SIG-M5 treated with dmso at 0.1 percent for 504 hours (cell line): ENCODE data around the gene RASL10B.

Source experiments
- DNase-seq: peaks from one replicate; lab custom pipeline; 2025; ENCODE audit not compliant: unreplicated experiment; lab: John Stamatoyannopoulos, UW

RASL10B gene

DNA sequence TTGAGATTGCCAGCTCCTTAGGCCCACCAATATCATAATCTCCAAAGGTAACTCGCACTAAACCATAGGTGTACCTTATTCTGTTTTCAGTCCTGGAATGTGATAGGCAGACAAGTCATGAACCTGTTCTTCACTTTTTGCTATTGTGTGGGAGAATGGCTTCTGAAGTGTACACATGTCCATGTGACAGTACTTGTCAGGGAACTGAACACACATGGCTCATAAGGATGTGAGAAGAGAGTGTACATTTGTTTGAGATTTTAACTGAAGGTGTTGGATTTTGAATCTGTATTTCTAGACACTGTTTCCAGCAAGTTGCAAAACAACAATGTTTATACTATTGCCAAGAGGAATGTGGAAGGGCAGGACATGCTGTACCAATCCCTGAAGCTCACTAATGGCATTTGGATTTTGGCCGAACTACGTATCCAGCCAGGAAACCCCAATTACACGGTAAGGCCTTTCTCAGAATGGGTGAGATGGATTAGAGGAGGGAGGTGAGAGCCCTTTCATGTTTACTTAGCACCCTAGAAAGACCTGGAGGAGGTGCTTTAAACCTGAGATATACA lies 14.5 kb upstream of the RASL10B start:
- DNase-seq: no peak

DNA sequence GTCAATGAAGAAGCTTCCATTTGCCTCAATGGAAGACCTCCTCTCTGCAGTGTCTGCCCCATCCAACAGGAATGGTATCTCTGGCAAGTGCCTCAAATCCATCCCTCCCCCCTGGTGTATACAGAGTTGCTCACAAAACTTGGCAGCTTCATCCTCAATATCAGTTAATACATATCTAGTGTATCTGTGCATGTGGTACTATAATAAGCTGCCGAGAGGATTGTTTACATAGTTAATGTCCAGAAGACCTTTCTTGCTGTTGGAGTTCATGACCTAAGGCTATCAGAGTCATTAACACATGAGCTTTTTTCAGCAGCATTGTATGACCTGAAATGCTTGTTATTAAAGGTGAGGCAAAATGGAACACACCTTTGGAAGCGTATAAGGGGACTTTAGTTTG lies 14.0 kb upstream of the RASL10B start:
- DNase-seq: no peak

DNA sequence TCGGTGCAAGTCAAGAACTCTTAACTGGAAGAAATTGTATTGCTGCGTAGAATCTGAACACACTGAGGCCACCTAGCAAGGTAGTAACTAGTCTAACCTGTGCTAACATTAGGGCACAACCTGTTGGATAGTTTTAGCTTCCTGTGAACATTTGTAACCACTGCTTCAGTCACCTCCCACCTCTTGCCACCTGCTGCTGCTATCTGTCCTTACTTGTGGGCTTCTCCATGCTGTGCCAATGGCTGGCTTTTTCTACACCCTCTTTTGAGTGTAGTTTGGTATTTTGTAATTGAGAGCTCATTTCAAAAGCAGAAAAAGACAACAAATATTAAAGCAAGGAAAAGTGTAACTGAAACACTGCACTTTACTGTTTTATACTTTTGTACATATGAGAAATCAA lies 7.7 kb upstream of the RASL10B start:
- no peak for DNase-seq

DNA sequence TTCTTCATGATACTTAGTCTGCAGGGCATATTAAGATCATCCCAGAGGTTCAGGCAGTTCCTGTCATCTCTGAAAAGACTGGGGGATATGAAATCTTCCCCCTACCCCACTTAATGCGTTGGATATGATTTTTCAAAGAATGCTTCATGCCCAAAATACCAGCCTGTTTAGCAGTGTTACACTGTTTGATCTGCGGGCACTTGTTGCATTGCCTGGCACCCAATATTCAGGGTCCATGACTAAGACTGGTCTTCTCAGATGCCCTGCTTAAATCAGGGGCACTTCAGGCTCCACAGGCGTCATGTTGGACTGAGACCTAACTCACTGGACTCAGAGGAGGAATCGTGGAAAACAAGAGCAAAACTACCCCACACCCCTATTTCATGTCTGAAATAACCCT lies 6.4 kb upstream of the RASL10B start:
- no peak for DNase-seq

DNA sequence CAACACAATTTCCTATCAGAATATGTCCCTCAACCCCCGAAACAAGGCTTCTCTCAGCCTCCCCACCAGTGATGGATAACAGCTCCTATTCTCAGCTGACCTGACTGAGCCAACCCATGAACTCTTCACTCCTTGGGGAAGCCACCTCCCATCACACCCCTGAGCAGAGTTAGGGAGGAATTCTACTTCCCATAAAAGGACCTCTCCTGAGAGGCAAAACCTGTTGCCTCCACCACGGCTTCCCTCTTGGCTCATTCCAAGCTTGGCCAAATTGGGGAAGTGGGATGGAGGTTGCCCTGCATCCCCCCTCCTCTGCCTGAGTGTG lies 5.7 kb upstream of the RASL10B start:
- DNase-seq: no peak

DNA sequence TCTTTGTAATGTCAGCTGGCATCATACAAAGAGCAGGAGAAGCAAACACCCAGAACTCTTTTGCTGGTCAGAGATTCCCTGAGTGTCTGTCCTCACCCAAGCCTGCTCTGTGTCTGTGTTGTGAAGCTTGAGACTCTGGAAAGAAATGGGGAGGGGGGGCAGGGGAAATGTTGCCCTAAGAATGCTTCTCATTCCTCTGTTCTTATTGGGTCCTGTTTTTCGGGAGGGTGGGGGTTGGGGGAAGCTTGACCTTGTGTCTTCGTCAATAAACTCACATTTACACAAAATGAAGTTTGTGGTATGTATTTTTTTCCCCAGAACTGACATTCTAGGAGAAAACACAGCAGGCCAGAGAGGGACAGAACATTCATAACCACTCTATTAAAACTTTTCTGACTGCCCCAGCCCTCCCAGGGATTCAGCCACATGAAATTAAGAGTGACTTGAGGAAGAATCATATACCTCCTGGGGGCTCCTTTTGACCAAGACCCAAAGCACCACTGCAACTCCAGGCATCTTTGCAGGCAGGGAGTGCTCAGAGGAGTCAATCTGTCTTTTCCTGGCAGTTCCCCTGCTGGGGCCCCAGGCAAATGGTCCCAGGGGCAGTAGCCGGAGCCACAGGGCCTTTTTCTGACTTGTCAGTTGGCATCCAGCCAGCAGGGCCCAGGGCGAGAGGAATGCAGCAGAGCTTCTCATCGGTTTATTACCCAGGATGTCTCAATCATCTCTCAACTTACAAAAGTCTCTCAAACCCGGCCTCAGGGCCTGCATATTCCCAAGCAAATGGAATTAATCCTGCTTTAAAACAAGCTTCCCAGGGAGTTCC lies 5.1 kb upstream of the RASL10B start:
- DNase-seq: no peak

DNA sequence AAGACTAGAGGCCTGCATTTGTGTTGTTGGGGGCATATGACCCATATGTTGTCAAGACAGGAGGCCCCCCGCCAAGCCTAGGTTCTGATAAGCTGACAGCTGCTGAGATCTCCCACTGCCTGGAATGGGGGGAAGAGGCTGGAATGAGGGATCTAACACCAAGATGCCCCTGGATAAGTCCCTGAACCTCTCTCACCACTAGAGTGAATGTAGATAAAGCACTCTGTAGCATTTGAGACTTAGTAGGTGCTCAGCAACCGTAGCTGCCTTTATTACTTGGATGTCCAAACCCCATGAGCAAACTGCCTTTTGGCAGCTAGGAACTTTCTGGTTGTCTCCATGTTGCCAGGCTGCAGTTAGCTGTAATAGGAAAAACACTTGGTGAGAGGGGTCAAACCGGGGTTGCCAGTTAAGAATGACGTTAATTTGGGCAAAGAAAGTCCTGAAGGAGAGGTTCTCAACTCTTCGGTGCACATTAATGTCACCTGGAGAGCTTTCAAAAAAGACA lies 4.4 kb upstream of the RASL10B start:
- DNase-seq: no peak

DNA sequence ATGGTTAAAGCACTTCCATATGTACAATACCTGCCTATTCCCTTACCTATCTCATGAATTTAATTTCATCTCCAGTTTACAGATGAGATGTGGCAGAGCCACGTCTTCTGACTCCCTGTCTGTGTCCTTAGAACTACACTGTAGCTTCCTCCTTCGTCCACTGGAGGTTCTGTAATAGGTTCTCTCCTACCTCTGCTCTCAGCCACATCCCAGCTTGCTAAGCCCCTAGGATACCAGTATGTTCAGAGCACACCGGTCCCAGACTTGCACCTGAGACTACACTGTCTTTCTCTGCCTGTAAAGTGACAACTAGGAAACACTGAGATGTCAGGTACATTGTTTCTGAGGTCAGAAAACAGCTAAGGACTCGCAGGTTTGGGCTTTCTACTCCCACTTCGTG lies 3.8 kb upstream of the RASL10B start:
- DNase-seq: no peak

DNA sequence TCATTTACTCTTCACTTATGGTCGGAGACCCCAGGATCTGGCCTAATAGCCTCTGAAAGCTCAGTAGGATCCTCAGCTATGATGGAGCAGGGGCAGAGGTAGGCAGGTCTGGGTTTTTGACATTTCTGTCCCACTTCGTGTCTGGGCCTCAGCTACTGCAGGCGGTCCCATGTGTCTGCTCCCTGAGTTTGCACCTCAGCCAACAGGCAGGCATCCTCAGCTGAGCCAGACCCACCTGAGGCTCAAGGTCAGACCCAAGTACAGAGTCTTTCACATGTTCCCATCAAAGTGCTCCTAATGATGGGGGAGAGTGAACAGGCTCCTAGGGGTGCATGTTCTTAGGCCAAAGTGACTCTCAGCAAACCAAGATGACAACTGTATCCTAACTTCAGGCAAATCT lies 2.9 kb upstream of the RASL10B start:
- no peak for DNase-seq

DNA sequence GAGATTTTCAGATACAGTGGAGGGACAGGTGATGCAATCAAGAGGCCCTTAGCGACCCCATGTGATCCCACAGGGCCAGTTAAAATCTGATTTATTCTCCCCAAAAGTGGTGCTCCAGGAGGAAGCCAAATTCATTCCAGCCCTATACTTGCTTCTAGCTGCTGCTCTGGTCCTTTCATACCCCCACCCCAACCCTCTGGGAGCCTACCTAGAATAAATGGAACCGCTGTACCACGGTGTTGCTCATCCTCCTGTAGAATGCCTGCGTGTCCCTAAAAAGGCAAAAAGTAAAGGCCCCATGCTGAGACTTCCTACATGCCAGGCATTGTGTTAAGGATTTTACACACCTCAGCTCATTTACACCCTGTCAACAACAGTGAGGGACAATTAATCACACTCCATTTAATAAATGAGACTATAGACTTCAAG lies 2.0 kb upstream of the RASL10B start:
- no peak for DNase-seq

DNA sequence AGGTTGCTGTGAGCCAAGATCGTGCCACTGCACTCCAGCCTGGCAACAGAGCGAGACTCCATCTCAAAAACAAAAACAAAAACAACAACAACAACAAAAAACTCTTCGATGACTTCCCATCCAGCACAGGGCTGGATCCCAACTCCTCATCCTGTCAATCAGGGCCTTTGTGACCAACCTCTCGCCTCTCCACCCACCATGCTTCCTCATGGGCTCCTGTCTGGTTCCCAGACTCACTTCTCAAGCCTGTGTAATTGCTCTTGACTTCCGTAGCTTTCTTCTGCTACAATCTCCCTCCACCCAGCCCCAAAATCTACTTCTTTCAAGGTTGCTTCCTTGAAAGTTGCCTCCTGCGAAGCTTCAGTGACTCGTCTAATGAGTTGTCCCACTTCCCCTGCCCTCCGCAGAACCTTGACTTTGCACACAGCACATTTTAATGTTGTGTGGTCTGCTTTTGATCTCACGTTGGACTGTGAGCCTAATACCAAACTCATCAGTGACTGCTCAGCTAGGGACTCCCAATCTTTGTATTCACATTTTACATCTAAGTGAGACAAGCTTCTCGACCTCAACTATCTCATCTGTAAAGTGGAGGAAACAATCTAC lies 936 bp upstream of the RASL10B start:
- DNase-seq: no peak

DNA sequence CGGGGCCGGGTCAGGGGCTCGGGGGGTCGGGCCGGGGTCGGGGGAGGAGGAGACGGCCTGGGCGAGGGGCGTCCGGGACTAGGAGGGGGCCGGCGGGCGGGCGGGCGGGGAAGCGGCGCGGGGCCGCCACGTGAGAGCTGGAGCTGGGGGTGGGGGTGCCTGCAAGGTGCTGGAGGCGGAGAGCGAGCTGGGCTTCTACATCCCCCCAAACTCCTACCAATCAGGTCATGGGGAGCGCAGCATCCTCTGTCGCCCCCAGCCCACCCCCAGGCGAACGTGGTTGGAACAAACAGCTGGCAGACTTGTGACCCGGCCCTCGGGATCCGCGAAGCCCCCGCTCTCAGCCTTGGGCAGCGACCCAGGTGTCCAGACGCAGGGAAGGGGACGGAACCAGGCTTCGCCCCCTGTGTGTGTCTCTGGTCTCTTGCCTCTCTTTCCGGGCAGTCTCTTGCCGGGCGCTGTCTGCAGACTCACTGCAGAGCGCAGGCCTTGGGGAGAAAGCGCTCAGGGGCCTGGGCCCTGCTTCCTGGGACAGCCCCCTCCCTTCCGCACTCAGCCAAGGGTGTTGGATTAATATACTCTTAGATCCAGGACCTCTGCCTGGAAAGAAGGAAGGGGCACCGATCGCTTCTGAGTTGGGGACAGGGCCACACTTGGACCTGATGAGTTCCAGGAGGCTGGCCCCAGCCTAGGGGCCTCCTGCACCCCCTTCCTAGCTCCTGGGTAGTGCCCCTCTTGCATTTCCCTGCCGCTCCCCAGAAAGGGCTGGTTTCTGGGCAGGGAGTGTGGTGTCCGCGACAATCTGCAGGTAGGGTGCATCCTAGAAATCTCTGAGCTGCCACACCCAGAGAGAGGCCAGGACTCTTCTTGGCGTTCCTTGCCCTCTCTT lies 722 bp downstream of the RASL10B start:
- no peak for DNase-seq

DNA sequence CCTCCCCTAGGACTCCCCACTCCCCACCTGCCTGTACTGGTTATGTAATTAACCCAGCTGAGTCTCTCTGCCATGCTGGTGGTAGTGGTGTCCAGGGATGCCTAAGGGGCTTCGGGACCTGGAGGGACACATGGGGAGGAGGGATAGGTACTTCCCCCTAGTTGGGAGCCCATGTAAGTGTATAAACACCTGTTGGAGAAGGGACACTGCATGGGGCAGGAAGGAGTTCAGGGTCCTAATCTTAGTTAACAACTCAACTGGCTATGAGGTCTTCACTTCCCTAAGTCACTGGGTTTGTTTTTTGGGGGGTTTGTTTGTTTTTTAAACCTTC lies 1.3 kb downstream of the RASL10B start:
- no peak for DNase-seq

DNA sequence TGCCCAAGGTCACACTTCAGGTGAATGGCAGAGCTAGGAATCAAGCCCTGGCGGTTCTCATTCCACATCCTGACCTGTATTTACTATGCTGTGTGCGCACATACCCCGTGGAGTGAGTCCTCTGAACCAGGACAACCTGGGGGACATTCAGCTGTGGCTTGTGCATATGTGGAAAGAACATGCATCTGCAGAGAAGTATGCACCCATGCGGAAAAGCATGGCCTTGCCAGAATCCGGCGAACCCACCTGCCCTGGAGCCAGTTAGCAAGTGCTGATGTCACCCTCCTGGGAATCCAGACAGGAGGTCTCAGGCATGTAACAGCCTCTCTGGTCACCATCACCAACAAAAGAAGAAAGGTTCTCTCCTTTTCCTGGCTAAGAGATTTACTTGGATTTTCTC lies 1.9 kb downstream of the RASL10B start:
- no peak for DNase-seq

DNA sequence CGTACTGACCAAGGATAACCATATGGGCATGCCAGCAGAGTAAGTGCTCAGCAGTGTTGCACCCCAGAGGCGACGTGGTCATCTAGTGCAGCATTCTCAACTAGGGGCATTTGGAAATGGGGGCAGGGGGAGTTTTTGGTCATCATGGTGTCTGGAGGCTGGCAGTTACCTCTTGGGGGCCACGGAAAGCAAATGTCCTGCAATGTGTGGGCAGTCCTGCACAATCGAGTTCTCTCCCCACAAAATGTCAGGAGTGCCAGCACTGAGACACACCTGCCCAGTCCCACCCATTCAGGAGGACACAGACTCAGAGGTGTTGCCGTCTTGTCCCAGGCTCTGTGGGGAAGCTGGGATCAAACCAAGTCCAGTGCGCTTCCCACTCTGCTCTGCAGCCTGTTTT lies 3.0 kb downstream of the RASL10B start:
- DNase-seq: no peak

DNA sequence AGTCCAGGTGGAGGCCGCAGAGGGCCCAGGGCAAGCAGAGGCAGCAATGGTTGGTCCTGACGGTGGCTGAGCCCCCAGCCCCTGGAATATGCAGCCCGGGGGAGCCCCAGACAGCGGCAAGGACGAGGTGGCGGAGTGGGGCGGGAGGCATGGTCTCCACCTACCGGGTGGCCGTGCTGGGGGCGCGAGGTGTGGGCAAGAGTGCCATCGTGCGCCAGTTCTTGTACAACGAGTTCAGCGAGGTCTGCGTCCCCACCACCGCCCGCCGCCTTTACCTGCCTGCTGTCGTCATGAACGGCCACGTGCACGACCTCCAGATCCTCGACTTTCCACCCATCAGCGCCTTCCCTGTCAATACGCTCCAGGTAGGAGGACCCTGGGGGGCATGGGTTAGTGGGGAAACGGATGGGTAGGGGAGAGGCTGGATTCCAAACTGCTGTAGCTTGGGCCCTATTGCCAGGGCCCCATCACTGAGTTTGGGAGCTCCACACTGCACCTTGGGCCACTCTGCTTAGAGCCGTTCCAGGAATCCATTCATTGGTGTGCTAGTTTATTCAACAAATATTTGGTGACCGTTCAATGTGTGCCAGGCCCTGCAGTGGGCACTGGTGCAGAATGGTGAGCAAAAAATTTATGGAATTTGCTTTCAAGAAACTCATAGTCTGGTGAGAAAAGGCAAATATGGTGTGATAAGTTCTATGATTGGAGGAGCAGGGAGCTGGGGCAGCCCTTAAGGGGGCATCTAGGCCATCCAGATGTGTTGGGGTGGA lies 3.8 kb downstream of the RASL10B start:
- DNase-seq: no peak

DNA sequence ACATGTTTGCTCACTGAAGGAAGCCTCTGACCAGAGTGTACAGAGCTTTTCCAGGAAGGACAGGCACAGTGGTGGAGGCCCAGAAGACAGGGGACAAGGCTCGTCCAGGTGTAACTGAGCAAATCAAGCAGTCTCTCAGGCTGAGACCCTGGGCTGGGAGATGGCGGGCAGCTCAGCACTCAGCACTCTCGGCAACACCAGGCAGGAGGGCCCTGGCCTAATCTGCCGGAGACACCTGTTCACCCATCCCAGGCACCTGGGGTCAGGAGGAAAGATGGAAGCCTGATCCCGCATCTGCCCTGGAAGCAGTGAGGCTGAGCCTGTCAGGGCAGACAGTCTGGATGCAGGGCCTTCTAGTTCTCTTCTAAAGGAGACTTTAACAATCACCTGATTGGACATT lies 4.8 kb downstream of the RASL10B start:
- DNase-seq: no peak

DNA sequence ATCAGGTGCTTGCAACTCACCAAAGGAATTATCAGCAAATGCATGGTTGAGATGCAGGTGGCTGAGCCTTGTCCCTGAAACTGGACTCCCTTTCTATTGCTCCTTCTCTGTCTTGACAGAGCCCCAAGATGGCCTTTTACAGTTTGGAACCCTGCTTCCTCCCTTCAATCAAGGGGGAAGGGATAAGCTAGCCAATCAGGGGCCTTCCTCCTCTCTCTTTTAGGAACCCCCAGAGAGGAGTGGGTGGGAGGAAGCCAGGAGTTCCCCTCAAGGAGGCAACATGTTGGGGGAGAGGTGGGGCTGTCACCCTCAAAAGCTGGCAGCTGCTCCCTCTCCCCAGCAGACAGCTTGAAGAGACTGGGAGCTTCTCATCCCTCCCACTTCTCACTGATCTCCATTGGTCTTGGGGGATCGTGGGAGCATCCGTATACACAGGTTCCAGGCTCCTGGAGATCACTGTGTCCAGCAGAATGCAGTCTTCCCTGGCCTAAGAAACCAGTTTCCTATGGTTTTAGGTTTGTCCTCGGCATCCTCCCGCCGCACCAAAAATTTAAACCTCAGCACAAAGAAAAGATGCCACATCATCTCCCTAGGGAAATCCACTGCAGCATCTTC lies 7.2 kb downstream of the RASL10B start:
- DNase-seq: no peak

DNA sequence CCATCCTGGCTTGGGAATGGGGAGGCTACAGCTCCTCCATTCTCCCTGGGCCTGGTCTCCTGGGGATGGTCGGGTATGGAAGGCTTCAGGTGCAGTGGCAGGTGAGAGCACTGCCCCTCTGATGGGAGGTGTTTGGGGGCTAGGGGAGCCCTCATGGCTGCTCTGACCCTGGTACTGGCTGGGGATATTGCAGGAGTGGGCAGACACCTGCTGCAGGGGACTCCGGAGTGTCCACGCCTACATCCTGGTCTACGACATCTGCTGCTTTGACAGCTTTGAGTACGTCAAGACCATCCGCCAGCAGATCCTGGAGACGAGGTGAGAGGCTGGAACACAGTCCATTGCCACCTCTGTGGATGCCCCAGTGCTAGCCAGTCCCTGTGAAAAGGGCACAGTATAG lies 8.8 kb downstream of the RASL10B start:
- no peak for DNase-seq
